GM19328 (cell line): ENCODE results near the gene SGO2.
"Not testable (repeated sequence)": the region's sequence is repeated elsewhere in the genome, so short reads cannot be mapped to it uniquely, and the experiment has no call there.

ENCODE experiments used
- ATAC-seq: cut with Tn5 transposase; IDR thresholded peaks from one replicate; pipeline ENCODE4 v1.9.1; 2021; ENCODE audit warnings: mild to moderate bottlenecking, moderate library complexity; ENCODE audit not compliant: unreplicated experiment

SGO2 gene

GRCh38 chr2:200620606-200621390 lies 94.8 kb downstream of the SGO2 start:
- ATAC-seq: no peak

- ATAC-seq: no peak
Observed at GRCh38 chr2:200622106-200622505, 96.1 kb downstream of the SGO2 start.

DNA sequence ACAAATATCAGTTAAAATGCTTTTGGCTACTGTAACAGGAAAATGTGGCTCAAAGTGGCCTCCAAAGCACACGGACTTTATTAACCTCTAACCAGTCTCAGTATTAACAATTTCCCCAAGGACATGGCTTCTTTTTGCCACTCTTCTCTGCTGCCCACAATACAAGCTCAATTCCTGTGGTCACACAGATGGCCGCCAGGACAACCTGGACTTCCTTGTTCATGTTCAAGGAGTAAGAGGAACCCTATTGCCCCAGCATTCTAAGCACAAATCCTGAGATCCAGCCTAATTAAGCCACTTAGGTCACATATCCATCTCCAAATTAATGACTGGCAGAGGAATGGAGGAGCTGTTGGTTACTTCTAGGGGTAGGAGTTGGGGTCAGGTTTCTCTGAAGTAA lies 98.0 kb downstream of the SGO2 start:
- no peak for ATAC-seq

GRCh38 chr2:200624658-200625057 lies 98.7 kb downstream of the SGO2 start:
- ATAC-seq: no peak

GRCh38 chr2:200625282-200625681 lies 99.3 kb downstream of the SGO2 start:
- no peak for ATAC-seq

- ATAC-seq: no peak
Observed at GRCh38 chr2:200625958-200626363, 100.0 kb downstream of the SGO2 start.

GRCh38 chr2:200627110-200627770 lies 101.2 kb downstream of the SGO2 start:
- no peak for ATAC-seq

GRCh38 chr2:200628461-200628860 lies 102.5 kb downstream of the SGO2 start:
- ATAC-seq: not testable (repeated sequence)

GRCh38 chr2:200631287-200631686 lies 105.3 kb downstream of the SGO2 start:
- ATAC-seq: no peak
